SU-DHL-6 (cell line): ENCODE data around the gene CDH1.

Source experiments
- EZH2phosphoT487 ChIP-seq: fragments of 200-600 bp; sonication (generic), shearing (Covaris generic); conservative IDR thresholded peaks from 2 replicates; pipeline ENCODE4 v1.6.1; 2018; ENCODE audit warnings: mild to moderate bottlenecking, antibody characterized with exemption, low read length, moderate library complexity, mixed read lengths
- TF ChIP-seq, protein P1 (sequence below): fragments of 200-600 bp; sonication (generic); IDR thresholded peaks from one replicate; pipeline ENCODE4 v1.5.1; 2017; ENCODE audit warnings: antibody characterized with exemption, mild to moderate bottlenecking, low read length, moderate library complexity; ENCODE audit not compliant: insufficient read depth, poor library complexity, severe bottlenecking

DNA sequence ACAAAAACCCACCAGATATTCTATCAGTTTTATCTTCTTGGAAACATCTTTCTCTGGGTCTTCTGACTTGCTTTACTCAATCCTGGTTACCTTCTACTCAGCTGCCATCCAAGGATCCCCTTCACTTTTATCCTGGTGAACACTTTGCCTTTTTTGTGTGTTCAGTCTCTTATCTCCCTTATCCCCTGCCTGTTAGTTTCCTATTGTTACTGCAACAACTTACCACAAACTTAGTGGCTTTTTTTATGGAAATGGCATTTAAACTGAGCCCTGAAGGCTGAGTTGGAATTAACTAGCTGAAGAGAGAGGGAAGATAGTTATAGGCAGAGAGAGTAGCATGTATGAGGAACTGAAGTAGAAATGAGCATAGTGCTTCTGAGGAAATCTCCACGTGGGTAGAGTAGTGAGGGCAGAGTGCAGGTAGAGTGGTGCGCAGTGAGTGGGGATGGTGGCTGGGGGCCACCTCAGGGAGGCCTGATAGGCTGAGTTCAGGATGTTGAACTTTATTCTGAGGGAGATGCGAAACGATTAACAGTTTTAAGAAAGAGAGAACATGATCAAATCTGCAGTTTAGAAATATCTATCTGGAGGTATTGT is 132.5 kb downstream of the CDH1 start:
- TF ChIP-seq, protein P1, sequence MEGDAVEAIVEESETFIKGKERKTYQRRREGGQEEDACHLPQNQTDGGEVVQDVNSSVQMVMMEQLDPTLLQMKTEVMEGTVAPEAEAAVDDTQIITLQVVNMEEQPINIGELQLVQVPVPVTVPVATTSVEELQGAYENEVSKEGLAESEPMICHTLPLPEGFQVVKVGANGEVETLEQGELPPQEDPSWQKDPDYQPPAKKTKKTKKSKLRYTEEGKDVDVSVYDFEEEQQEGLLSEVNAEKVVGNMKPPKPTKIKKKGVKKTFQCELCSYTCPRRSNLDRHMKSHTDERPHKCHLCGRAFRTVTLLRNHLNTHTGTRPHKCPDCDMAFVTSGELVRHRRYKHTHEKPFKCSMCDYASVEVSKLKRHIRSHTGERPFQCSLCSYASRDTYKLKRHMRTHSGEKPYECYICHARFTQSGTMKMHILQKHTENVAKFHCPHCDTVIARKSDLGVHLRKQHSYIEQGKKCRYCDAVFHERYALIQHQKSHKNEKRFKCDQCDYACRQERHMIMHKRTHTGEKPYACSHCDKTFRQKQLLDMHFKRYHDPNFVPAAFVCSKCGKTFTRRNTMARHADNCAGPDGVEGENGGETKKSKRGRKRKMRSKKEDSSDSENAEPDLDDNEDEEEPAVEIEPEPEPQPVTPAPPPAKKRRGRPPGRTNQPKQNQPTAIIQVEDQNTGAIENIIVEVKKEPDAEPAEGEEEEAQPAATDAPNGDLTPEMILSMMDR, result no peak
- TF ChIP-seq EZH2phosphoT487, result no peak
